ENCODE measurements around the gene MXD4. TPM values are rescaled to one million over a fixed set of nuclear protein-coding genes. Genes with fewer than 3 reads are reported as not detected.
A peak's percentile ranks its signal among the peaks of the same experiment; 100 is the strongest.

The MXD4 gene
- total RNA-seq, 1 donor from 2014 or later, result 92.3 TPM

DNA sequence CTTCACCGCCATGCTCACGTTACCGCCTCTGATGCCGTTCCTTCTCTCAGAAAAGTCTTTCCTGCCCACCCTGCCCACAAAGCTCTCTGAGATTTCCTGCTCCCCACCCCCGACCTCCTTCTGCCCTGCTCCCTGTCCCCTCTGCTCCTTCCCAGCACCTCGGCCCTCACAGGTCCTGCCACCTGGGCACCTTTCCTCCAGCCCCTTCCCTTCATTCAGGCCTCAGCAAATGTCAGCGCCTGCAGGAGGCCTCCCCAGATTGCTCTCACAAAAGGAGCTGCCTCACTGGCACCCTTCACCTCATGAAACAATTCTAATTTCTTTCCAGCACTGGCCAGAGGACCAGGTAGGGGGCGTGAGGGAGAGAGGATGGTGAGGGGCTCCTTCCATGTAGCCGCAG, 33.6 kb upstream of the MXD4 start:
- Mint-ChIP-seq H3K27ac (ENCODE audit: unreplicated experiment) (no peak overlapping the region), H3K4me3 (ENCODE audit: unreplicated experiment) (no peak overlapping the region), H3K36me3 (ENCODE audit: low read depth, unreplicated experiment) (no peaks in the 10 kb centered on the region), H3K9me3 (ENCODE audit: unreplicated experiment) (peaks cover 4% of the 10 kb centered on the region), H3K4me1 (ENCODE audit: low read depth, unreplicated experiment) (no peaks in the 10 kb centered on the region), H3K27me3 (ENCODE audit: low read depth, unreplicated experiment) (peaks cover 54% of the 10 kb centered on the region)
- H3K9ac ChIP-seq (ENCODE audit: low read length), result no peak overlapping the region
- DNase-seq (ENCODE audit: low read depth) (no peak), FAIRE-seq (no peak)
- no peaks in the 10 kb centered on the region for H3K36me3 ChIP-seq (ENCODE audit: insufficient read depth, low read length)
- no peaks in the 10 kb centered on the region for H3K9me3 ChIP-seq (ENCODE audit: insufficient read depth, low read depth, low read length)
- no peaks in the 10 kb centered on the region for H3K79me2 ChIP-seq (ENCODE audit: insufficient read depth, low read length)
- H3K4me3 ChIP-seq (ENCODE audit: insufficient read depth, low read depth, low read length), result no peak overlapping the region
- no peak overlapping the region for H3K4me2 ChIP-seq (ENCODE audit: low read length)
- no peaks in the 10 kb centered on the region for H3K4me1 ChIP-seq (ENCODE audit: insufficient read depth, low read length)
- no peak overlapping the region for H3K27ac ChIP-seq (ENCODE audit: low read depth, low read length)
- peaks cover 6% of the 10 kb centered on the region for H3K27me3 ChIP-seq (ENCODE audit: insufficient read depth, low read length)
- no peak overlapping the region for H2AFZ ChIP-seq (ENCODE audit: low read depth, low read length)
- H4K20me1 ChIP-seq (ENCODE audit: insufficient read depth, low read length), result no peaks in the 10 kb centered on the region
- no peak for TF ChIP-seq EZH2 (IDR thresholded peaks at IDR 0.05; ENCODE audit: insufficient read depth, low read length)
- TF ChIP-seq, protein P1, sequence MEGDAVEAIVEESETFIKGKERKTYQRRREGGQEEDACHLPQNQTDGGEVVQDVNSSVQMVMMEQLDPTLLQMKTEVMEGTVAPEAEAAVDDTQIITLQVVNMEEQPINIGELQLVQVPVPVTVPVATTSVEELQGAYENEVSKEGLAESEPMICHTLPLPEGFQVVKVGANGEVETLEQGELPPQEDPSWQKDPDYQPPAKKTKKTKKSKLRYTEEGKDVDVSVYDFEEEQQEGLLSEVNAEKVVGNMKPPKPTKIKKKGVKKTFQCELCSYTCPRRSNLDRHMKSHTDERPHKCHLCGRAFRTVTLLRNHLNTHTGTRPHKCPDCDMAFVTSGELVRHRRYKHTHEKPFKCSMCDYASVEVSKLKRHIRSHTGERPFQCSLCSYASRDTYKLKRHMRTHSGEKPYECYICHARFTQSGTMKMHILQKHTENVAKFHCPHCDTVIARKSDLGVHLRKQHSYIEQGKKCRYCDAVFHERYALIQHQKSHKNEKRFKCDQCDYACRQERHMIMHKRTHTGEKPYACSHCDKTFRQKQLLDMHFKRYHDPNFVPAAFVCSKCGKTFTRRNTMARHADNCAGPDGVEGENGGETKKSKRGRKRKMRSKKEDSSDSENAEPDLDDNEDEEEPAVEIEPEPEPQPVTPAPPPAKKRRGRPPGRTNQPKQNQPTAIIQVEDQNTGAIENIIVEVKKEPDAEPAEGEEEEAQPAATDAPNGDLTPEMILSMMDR (IDR thresholded peaks at IDR 0.05; ENCODE audit: insufficient read depth, low read depth, low read length), result no peak

DNA sequence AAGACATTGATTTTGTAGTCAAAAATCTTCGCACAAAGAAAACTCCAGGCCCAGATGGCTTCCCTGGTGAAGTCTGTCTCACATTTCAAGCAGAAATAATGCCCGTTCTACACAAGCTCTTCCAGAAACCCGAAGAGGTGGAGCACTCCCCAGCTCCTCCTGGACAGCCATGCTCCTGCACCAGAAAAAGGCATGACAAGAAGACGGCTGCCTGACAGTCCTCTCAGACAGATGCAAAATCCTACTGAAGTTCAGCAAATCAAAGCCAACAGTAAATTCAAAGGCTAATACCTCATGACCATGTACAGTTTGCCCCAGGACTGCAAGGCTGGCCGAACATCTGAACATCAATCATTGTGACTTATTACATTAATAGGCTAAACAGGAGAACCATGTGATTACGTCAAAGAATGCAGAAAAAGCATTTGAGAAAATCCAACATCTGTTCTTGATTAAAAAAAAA, 30.8 kb upstream of the MXD4 start:
- Mint-ChIP-seq H3K9me3 (ENCODE audit: unreplicated experiment) (peaks cover 2% of the 10 kb centered on the region), H3K36me3 (ENCODE audit: low read depth, unreplicated experiment) (no peaks in the 10 kb centered on the region), H3K4me1 (ENCODE audit: low read depth, unreplicated experiment) (no peaks in the 10 kb centered on the region), H3K4me3 (ENCODE audit: unreplicated experiment) (no peak overlapping the region), H3K27ac (ENCODE audit: unreplicated experiment) (no peak overlapping the region), H3K27me3 (ENCODE audit: low read depth, unreplicated experiment) (peaks cover 33% of the 10 kb centered on the region)
- Histone ChIP-seq H3K4me1 (ENCODE audit: insufficient read depth, low read length) (no peaks in the 10 kb centered on the region), H3K9me3 (ENCODE audit: insufficient read depth, low read depth, low read length) (no peaks in the 10 kb centered on the region), H4K20me1 (ENCODE audit: insufficient read depth, low read length) (no peaks in the 10 kb centered on the region), H3K4me3 (ENCODE audit: insufficient read depth, low read depth, low read length) (no peak overlapping the region), H3K36me3 (ENCODE audit: insufficient read depth, low read length) (no peaks in the 10 kb centered on the region), H3K27me3 (ENCODE audit: insufficient read depth, low read length) (peaks cover 3% of the 10 kb centered on the region), H2AFZ (ENCODE audit: low read depth, low read length) (no peak overlapping the region), H3K4me2 (ENCODE audit: low read length) (no peak overlapping the region), H3K27ac (ENCODE audit: low read depth, low read length) (no peak overlapping the region), H3K79me2 (ENCODE audit: insufficient read depth, low read length) (no peaks in the 10 kb centered on the region), H3K9ac (ENCODE audit: low read length) (no peak overlapping the region)
- TF ChIP-seq, protein P1 (IDR thresholded peaks at IDR 0.05; ENCODE audit: insufficient read depth, low read depth, low read length), result no peak
- TF ChIP-seq EZH2 (IDR thresholded peaks at IDR 0.05; ENCODE audit: insufficient read depth, low read length), result no peak
- FAIRE-seq (no peak), DNase-seq (ENCODE audit: low read depth) (peak; percentile 74)

DNA sequence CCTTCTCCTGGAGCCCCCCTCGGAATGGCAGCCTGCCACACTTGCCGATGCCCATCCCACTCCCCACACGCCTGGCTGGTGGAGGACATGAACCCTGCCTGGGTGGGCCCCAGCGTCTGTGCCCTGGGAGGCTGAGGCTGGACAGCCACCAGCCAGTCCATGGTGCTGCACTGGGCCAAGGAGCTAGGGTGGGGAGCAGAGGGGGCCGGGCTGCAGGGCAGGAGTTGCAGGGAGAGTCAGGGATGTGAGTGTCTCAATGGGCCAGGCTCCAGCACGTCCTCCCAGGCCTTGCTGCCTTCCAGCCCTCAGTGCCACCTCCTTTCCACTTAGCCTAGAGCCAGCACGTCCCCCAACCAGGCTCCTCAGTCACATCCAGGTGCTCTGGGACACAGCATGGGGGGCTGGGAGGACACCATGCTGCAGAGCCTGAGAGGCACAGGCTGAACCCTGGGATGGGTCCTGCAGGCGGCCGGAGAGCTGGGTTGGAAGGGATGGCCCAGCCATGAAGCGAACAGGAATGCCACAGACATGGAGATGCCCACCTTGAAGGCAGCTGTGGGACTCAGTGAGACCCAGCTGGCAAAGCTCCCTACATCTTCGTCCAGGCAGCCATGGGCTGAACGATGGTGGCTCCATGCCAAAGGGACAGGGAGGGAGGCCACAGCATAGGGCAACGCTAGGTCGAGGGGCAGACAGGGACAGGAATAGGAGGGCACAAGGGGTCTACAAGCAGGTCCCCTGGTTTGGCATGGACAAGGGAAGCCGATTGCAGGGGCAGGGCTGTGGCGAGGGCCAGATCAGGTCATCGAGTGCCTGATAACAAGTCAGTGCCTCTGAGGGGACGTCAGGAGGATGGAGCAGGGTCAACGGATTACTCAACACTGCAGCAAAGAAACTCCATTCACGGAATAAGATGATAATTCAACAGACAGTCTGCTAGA, 30.1 kb upstream of the MXD4 start:
- DNase-seq (ENCODE audit: low read depth), result no peak
- TF ChIP-seq, protein P1 (IDR thresholded peaks at IDR 0.05; ENCODE audit: insufficient read depth, low read depth, low read length), result no peak
- no peak for TF ChIP-seq EZH2 (IDR thresholded peaks at IDR 0.05; ENCODE audit: insufficient read depth, low read length)
- Mint-ChIP-seq H3K36me3 (ENCODE audit: low read depth, unreplicated experiment) (no peaks in the 10 kb centered on the region), H3K27ac (ENCODE audit: unreplicated experiment) (no peak overlapping the region), H3K4me3 (ENCODE audit: unreplicated experiment) (no peak overlapping the region), H3K27me3 (ENCODE audit: low read depth, unreplicated experiment) (peaks cover 33% of the 10 kb centered on the region), H3K4me1 (ENCODE audit: low read depth, unreplicated experiment) (no peaks in the 10 kb centered on the region), H3K9me3 (ENCODE audit: unreplicated experiment) (peaks cover 2% of the 10 kb centered on the region)
- H3K27ac ChIP-seq (ENCODE audit: low read depth, low read length), result no peak overlapping the region
- no peaks in the 10 kb centered on the region for H4K20me1 ChIP-seq (ENCODE audit: insufficient read depth, low read length)
- H3K4me3 ChIP-seq (ENCODE audit: insufficient read depth, low read depth, low read length), result no peak overlapping the region
- no peaks in the 10 kb centered on the region for H3K9me3 ChIP-seq (ENCODE audit: insufficient read depth, low read depth, low read length)
- H2AFZ ChIP-seq (ENCODE audit: low read depth, low read length), result no peak overlapping the region
- no peak overlapping the region for H3K4me2 ChIP-seq (ENCODE audit: low read length)
- no peaks in the 10 kb centered on the region for H3K27me3 ChIP-seq (ENCODE audit: insufficient read depth, low read length)
- H3K36me3 ChIP-seq (ENCODE audit: insufficient read depth, low read length), result no peaks in the 10 kb centered on the region
- H3K4me1 ChIP-seq (ENCODE audit: insufficient read depth, low read length), result no peaks in the 10 kb centered on the region
- no peak for FAIRE-seq
- H3K79me2 ChIP-seq (ENCODE audit: insufficient read depth, low read length), result no peaks in the 10 kb centered on the region
- no peak overlapping the region for H3K9ac ChIP-seq (ENCODE audit: low read length)

All from astrocyte (in vitro differentiated cells and primary cell).